HG02852 (cell line): ENCODE measurements around the gene GK.
A peak's percentile ranks its signal among the peaks of the same experiment; 100 is the strongest.
"Not testable (repeated sequence)": the region's sequence is repeated elsewhere in the genome, so short reads cannot be mapped to it uniquely, and the experiment has no call there.

Experiments
- ATAC-seq: cut with Tn5 transposase; IDR thresholded peaks from one replicate; pipeline ENCODE4 v1.9.1; 2021; ENCODE audit warnings: mild to moderate bottlenecking, moderate library complexity; ENCODE audit not compliant: unreplicated experiment

The GK gene

DNA sequence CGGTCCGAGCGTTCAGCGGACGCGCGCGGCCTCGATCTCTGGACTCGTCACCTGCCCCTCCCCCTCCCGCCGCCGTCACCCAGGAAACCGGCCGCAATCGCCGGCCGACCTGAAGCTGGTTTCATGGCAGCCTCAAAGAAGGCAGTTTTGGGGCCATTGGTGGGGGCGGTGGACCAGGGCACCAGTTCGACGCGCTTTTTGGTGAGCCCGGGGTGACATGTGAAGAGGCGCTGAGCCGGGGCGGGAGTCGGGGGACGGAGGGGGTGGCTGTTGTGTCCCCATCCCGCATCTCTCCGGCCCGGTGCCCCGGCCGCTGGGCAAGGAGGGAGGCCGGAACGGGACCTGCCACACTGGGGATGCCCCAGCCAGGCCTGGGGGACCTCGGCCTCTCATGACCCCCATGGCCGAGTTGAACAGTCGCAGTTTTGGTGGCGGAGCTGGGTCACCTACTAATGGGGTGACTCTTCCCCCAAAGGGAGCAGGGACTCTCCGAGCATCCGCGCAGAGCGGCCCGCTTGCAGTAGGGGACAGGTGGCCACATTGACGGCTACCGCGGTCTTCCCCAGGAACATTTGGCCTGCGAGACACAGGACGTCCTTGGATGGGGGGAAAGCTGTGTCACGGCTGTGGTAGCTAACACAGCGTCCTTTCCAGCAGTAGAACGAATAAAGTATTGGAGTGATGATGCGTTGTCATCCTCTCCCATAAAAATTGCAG lies at the start of gene GK:
Gene GK, plus strand, starts transcription at position 9 of the 717 bp plus-strand sequence. Its CDS starts 115 bp downstream, at position 124.
- ATAC-seq: peak; percentile 6

DNA sequence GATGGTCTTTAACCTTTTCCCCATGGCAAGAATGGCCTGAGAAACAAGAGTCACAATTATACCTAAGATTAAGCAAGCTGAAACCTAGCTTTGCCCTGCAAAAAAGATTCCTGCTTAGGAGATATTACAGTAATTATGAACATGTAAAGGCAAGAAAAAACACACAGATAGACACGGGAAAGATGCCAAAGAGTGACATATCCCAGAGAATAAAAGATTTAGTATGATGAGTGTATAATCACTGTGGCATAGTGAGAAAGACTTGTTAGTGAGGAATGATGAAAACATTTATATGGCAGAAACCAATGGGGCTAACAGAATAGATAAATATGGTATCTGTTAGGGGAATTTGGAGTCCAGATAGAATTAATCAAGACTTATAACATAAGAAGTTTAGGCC lies 46.1 kb upstream of the GK start:
- ATAC-seq: no peak

DNA sequence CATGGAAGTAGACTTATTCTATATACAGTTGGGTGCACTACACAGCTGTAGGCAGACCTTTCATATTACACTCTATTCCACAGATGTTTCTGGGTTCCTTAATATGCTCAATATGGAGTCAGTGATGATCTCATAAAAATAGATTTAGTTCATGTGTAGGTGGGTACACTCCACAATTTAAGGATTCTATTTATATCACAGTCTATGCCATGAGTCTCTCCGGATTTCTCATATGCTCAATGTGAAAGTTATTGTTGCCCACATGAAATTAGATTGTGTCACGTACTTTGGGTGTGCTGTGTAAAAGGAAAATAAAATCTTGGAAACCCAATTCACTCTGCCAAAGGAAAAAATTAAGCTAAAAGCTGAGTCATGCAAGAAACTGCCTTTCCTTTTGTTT lies 43.2 kb upstream of the GK start:
- ATAC-seq: no peak

DNA sequence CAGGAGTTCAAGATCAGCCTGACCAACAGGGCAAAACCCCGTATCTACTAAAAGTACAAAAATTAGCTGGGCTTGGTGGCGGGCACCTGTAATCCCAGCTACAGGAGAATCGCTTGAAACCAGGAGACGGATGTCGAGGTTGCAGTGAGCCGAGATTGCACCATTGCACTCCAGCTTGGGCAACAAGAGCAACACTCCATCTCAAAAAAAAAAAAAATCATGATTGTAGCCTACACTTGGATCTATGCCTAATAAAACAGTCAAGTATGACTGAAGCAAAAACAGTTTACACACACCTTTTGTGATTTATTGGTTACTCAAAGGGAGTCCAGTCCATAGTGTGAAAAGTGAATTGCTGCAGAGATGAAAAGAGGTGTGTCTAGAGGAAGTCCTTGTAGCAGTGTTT lies 41.0 kb upstream of the GK start:
- ATAC-seq: no peak

DNA sequence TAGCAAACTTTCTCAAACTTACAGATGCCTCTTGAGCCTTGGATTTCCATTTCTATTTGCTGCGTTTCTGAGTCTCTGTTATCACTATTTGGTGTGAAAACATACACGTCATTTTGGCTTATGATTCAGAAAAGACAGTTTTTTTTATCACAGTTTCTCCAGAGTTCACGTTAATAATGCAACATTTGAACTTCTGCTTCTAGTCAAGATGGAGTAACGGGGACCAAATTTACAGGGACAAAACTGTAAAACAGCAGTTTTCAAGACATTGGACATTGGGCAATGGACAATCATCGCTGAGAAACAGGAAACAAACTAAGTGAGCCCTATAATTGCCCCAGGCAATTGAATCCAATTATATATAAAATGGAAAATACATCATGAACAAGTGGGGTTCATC lies 39.5 kb upstream of the GK start:
- no peak for ATAC-seq

DNA sequence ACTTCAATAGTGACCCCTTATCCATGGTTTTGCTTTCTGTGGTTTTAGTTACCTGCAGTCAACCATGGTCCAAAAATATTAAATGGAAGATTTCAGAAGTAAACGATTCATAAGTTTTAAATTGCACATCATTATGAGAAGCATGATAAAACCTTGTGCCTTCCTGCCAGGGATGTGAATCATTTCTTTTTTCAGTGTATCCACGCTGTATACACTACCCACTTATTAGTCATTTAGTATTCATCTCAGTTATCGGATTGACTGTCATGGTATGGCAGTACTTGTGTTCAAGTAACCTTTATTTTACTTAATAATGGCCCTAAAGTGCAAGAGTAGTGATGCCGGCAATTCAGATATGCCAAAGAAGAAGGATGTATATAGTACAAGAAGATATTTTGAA lies 38.0 kb upstream of the GK start:
- no peak for ATAC-seq

DNA sequence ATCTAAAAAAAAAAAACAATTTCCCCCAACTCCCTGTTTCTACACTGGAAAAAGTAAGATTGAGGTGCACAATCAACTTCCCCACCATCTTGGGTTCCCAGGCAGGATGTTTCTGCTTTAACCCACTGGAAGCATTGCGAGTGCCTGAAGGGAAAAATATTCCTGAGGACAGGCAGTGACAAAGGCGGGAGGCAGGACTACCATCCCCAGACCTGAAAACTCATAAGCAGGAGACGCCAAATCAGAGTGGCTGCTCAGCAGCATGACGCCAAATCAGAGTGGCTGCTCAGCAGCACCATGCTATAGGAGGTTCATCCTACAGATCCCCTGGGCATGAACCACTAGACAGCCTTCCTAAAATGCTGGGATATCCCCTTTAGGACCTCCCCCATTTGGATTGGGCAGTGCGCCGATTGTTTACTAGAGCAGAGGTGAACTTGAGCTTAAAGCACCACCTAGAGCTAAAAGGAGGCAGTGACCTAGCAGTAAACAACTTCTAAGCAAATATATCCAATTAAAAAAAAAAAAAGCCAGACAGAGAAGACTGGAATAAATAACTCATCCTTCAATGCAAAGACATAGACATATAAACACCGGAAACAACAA lies 35.0 kb upstream of the GK start:
- no peak for ATAC-seq

DNA sequence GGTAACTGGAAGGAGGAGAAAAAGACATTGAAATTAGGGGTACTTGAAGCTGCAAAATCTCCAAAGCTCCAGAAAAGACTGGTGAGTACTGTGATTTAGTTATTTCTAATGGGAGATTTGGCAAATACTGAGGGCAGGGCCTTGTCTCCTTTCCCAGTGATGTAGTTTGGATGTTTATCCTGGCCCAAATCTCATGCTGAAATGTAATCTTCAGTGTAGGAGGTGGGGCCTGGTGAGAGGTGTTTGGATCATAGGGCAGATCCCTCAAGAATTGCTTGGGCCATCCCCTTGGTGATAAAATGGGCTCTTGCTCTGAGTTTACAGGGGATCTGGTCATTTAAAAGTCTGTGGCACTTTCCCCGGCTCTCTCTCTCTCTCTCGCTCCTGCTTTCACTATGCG lies 33.1 kb upstream of the GK start:
- ATAC-seq: no peak

DNA sequence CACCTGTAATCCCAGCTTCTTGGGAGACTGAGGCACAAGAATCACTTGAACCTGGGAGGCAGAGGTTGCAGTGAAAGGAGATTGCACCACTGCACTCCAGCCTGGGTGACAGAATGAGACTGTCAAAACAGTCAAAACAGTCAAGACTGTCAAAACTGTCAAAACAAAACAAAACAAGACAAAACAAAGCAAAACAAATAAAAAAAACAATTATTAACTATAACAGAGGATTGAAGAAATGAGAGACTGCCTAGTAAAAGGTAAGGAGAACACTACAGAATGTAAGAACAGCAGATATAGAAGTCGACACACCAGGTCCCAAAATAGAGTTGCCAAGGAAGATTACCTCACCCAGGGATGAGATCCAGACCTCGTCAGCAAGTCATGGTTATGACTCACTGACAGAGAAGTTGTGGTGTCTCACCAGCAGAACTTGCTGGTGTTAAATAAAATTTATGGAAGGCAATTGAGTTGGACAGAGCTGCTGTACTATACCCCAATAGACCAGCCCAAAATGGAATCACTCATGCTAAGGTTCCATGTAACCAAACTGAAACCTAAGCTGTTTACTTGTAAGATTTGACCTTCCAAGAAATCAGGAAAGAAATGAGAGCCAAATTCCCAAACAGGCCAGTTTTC lies 32.1 kb upstream of the GK start:
- no peak for ATAC-seq

DNA sequence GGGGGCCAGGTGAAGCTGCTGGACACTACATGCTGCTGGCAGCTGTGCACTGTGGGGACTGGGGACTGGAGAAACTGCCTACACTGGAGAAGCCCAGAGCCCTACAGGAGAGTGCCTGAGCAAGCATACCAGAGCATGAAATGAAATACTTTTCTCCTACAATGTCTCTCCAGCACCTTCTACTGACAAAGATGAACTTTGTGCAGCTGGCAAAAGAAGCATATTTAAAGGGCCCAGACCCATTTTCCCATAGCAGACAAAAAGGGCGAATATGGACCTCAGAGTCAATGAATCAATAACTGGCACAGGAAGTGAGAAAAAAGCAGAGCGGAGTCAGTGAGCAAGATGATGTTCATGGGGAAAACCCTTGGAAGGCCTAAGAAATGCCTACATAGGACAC lies 30.9 kb upstream of the GK start:
- ATAC-seq: no peak

DNA sequence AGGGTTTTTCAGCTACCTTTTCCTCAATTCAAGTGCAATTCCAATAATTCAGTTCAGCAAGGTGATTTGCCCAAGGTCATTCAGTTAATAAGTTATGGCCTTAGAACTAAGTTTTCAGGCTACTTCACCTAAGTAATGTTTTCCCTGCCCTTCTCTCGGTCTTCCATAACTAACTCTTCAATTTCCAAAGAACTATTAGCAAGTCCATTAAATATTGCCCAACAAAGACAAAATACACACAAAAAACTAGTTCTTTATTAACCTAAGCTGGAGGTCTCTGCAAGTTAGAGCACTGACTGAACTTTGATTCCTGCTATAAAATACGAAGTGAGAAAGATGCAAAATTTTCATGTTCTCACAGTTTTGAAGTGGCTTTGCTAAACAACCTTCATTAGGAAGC lies 26.8 kb upstream of the GK start:
- ATAC-seq: no peak

DNA sequence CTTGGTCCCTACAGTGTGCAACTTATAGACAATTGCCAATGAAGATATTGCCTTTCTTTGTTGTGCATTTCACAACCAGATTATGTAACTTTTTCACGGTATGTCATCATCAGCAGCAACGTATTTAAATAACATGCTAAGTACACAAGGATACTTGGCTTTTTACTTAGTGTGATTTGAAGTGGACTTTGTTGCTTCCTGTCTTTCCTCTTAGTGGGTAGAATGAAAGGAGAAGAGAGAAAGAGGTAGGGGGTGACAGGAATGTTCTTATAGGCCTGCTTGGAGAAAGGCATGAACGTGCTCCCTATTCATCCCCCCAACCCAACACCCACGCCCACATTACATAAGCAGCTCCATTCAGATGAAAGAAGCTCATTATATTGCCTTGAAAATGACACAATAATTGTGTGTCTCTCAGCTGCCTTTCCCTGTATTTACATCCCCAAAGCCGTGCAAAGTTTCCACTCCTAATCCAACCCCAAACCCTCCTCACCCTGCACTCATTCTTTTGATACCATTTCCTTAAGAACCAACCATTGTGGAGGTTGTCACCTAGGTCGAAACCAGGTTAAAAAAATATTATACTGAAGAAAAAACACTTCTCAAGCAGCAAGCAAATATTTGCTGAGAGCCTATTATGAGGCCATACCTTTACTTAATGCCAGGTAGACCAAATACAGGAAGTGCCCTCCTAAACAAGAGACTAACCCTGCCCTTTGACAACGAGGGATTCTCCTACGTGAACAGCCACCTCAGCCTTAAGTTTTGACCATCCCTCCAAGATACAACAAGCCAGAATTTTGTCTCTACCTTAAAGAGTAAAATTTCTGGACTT lies 25.2 kb upstream of the GK start:
- no peak for ATAC-seq

DNA sequence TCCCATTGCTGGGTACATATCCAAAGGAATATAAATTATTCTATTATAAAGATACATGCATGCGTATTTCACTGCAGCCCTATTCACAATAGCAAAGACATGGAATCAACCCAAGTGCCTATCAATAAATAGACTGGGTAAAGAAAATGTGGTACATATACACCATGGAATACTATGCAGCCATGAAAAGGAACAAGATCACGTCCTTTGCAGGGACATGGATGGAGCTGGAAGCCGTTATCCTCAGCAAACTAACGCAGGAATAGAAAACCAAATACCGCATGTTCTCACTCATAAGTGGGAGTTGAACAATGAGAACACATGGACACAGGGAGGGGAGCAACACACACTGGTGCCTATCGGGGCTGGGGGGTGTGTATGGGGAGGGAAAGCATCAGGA lies 19.2 kb upstream of the GK start:
- ATAC-seq: not testable (repeated sequence)

DNA sequence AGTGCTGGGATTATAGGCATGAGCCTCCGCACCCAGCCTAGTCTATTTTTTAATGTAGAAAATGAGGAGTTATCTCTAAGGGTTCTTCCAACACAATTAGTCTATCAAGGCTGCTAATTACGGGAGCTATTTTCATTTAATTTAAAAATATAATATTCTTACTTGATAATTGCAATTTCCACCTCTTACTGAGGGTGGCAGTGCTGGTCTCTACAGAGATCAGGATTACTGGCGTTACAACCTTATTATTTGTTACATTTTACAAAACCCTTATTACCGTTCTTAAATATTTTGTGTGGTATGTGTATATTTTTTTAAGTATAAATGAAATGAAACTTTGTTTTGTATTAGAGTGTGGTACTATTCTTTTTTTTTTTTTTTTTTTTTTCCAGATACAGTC lies 17.6 kb upstream of the GK start:
- no peak for ATAC-seq

DNA sequence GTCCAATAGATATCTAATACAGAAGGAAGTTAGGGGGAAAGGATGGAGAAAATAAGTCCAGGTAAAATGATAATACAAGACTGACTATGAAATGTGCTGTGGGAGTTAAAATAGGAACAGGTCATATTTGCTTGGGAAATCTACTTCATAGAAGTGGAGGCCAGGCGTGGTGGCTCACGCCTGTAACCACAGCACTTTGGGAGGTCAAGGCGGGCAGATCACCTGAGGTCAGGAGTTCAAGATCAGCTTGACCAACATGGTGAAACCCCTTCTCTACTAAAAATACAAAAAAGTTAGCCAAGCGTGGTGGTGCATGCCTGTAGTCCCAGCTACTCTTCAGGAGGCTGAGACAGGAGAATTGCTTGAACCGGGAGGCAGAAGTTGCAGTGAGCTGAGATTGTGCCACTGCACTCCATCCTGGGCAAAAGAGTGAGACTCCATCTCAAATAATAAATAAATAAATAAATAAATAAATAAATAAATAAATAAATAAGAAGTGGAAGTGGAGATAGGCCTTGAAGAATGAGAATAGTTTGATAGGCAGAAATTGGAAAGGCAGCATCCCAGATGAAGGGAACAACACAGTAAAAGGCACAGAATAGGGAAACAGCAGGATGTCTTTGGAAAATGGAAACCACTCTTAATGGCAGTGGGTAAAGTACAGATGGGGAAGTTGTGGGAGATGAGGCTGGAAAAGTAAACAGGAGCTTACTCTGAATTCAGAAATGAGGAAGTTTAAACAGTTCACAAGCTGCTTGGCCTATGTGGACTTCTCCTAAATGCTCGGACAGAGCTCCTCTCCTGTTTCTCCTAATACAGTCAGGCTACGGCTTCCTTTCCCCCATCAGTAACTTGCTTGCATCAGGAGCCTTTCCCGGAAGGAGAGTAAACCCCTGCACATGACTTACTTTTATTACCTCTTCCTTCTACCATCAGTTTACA lies 15.1 kb upstream of the GK start:
- no peak for ATAC-seq

DNA sequence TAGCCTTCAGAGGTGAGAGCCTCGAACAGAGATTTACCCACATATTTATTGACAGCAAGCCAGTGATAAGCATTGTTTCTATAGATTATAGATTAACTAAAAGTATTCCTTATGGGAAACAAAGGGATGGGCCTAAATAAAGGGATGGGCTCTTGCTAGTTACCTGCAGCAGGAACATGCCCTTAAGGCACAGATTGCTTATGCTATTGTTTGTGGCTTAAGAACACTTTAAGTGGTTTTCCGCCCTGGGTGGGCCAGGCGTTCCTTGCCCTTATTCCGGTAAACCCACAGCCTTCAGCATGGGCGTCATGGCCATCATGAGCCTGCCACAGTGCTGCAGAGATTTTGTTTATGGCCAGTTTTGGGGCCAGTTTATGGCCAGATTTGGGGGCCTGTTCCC lies 13.5 kb upstream of the GK start:
- ATAC-seq: not testable (repeated sequence)

DNA sequence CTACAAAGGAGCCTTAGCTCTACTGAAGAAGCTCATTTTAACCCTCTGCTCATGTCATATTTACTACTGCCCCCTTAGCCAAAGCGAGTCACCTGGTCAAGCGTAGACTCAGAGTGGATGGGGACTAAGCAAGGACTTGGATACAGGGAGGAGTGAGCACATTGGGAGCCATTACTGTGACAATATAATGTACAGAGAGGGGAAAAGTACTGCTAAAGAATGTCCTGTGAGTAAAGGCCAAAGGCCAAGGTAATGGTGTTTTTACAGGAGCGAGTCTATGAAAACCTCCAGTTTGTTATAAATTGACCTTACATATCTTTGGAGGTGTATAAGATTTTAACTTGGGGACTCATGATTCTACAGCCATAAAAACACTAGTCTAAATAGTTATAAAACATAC lies 10.6 kb upstream of the GK start:
- ATAC-seq: no peak

DNA sequence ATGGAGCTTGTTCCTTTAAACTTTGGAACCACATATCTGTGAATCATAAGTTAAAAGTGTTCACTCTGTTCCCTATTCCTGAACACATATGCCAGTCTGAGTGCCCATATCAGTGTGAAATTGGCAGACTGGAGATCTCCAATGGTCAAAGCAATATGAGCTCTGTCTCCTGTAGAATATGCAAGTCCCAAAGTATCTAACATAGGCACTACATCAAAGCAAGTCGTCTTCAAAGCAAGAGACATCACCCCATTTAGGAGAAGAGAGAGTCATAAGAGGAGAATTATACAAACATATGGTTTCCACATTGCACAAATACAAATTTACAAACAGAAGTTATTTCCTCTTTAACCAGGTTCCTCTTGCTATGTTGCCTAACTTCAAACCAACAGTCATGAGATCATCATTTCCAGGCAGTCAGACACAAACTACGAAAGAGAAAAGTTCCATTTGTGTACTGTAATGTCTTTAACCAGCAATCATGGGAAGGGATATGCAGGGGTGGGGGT lies 9.9 kb upstream of the GK start:
- ATAC-seq: no peak

DNA sequence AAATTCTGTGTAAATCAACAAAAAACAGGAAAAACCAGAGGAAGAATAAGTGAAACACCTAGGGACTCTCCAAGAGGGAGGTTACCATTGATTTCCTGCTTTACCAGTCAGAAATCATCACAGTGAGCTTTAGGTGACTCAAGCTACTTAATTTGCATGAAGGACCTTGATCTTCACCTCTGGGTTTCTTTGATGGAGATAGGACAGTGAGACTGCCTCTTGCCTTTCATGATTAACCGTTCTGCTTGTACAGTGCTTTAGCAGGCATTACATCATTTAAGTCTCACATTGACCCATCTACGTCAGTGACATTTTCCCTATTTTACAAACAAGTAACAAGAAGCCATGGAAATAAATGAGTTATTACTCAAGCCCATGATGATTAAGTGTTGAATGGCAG lies 3.4 kb upstream of the GK start:
- no peak for ATAC-seq
